Astrocyte of the hippocampus (primary cell): ENCODE measurements around the gene TSEN2.
"Not testable (repeated sequence)": the region's sequence is repeated elsewhere in the genome, so short reads cannot be mapped to it uniquely, and the experiment has no call there.

Source experiments
- DNase-seq: peaks from one replicate; pipeline ENCODE4 v3.0.0; 2011; ENCODE audit warnings: low read depth, low spot score

TSEN2 gene

GRCh38 chr3:12471241-12471640 lies 13.0 kb upstream of the TSEN2 start:
- DNase-seq = no peak

DNA sequence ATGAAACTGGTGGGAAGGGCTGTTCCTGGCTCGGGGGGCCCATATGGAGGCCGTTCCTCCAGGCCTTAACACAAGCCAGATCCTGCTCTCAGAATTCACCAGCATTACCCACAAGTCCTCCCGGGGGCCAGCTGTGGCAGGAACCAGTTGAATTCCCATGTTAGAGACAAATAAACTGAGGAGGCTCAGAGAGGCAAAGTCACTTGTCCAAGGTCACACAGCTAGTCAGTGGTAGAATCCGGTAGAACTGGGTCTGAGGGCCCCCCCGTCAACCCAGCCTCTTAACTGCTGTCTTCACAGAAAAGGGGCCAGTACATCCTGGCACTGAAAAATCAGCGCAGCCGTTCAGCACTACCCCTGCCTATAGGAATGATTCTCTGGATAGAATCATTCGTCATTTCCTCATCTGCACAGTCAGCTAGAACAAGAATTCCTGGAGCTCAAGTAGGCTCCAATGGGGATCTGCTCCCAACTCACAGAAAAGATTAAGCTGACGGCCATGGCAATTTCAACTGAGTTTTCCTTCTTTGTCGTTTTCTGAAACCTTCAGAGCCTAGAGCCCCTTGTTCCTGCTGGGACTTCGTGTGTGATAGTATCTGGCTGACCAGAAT lies 12.2 kb upstream of the TSEN2 start:
- DNase-seq = no peak

GRCh38 chr3:12472796-12473195 lies 11.5 kb upstream of the TSEN2 start:
- no peak for DNase-seq

- no peak for DNase-seq
These were observed 10.8 kb upstream of the TSEN2 start for GRCh38 chr3:12473511-12473910.

GRCh38 chr3:12476238-12476897 lies 7.9 kb upstream of the TSEN2 start:
- peak; percentile 34 for DNase-seq

DNA sequence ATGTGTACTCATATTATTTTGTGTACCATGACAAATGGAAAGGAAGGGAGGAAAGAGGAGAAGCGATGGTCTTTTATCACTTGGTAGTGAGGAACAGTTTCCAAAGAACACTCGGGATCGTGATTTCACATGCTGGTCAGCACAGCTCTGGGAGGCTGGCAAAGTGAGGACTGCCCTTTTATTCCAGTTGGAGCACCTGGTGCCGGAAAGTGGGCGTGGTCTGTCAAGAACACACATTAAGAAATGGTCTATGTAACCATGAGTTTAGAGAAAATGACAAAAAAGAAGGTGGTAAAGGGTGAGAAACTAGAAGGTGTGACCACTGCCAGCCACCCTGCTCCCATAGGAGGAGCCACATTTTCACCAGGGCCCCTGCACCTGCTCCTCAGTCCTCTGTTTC lies 7.0 kb upstream of the TSEN2 start:
- no peak for DNase-seq

DNA sequence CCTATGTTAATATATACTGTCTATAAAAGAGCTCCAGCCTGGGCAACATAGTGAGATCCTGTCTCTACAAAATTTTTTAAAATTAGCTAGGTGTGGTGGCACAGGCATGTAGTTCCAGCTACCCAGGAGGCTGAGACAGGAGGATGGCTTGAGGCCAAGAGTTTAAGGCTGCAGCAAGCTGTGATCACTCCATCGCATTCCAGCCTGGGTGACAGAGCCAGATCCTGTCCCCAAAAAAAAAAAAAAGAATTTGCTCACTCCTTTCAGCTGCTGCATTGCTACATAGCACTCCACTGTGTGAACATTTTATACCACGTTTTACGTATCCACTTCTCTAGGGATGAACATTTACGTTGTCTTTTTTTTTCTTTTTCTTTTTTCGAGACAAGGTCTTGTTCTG lies 6.0 kb upstream of the TSEN2 start:
- DNase-seq = no peak

GRCh38 chr3:12479198-12479597 lies 5.1 kb upstream of the TSEN2 start:
- DNase-seq = not testable (repeated sequence)

DNA sequence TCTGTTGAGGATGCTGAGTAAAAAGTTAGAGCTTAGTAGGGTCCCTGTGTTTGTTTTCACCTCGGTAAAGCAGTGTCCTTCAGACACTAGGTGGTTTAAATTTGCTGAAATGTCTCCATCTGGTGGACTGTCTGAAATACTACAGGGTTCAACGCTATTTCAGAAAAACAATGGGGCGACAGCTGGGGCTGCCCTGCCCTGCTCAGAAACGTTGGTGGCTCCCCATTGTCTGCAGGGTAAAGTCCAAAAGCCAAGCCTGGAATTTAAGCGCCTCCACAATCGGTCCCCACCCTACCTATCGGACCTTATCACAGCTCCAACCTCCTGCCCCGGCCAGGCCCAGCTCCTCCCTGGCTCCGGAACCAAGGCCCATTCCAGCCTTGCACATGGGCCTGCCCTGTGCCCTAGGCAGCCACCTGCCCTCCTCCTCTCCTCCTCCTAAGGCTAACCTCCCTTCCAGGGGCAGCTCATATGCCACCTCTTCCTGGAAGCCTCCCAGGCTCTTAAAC lies 4.3 kb upstream of the TSEN2 start:
- DNase-seq = peak; percentile 61

DNA sequence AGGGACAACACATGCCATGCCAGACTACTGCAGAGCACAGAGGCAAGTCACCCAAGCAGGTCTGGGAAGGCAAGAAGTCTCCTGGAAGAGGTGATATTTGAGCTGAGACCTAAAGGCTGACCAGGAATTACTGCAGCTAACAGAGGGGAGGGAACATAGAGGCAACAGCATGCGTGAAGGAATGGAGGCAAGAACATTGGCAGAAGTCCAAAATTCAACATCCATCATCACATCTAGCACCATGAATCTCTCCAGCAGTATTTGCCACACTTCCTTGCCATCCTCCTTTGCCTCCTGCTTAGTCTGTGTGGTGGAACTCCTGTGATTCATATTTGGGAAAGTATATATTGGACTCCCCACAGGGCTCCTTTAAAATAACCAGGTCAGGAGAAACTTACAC lies 870 bp upstream of the TSEN2 start:
- peak; percentile 18 for DNase-seq

DNA sequence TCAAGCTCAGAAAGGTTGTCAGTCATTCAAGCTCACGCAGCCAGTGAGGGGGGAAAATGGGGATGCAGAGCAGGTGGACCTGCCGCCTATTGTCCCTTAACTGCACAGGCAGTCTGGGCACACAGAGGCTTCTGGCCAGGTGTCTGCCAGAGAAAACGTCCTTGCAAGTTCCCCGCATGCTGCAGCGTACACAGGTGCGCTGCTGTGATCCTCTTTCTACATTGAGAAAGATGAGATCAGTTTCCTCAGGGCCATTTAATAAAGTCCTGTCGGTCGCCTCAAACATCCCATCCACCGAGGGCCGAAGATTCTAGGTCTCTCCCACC lies 445 bp upstream of the TSEN2 start:
- no peak for DNase-seq

DNA sequence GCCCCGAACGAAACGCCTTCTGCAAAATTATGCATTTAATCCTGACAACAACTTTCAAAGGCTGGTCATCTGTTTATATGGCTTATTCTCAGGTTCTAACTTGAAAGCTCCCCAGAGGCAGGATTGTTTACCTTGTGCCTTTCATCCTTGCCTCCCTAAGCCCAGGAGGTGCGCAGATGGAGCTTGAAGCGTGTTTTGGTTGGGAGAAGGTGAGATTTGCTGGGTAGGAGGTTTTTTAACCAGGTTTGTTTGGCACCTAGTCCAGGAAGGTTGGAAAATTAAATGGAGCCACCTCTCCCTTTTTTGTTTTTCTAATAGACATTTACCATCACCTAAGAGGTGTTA lies 675 bp downstream of the TSEN2 start:
- DNase-seq = no peak

GRCh38 chr3:12486001-12486400 lies 1.7 kb downstream of the TSEN2 start:
- no peak for DNase-seq

DNA sequence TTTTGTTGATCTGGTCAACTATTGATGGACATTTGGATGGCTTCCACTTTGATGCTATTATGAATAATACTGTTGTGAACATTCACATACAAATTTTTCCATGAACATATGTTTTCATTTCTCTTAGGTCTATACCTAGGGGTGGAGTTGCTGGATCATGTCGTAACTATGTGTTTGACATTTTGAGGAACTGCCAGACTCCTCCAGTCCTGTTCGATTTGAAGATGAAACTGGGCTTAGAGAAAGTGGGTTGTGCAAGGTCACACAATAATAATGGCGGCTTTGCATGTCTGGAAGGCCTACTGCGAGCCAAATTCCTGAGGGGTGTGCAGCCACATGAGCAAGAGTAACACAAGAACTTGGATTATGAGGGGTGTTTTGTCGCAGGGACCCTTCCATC lies 2.6 kb downstream of the TSEN2 start:
- DNase-seq = no peak

- DNase-seq = no peak
These were observed 3.1 kb downstream of the TSEN2 start for GRCh38 chr3:12487336-12487735.

DNA sequence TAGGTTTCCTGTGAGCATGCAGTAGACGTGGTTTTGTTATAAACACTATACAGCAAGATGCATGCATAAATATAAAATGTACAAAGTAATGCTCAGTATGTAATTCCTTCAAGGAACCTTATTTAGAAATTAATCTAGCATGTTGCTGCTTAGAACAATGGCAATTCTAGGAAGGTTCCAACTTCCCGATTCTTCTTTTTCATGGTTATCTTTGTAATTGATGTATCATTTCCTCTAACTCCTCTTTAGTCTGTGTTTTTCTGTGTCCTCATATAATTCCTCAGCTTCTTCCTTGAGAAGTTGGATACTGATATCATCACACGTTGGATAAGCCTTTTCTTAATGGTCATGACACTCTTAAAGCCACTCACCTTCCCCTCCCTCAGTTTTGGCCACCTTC lies 3.5 kb downstream of the TSEN2 start:
- no peak for DNase-seq

GRCh38 chr3:12489368-12489767 lies 5.1 kb downstream of the TSEN2 start:
- no peak for DNase-seq

- DNase-seq = peak; percentile 67
These were observed 5.6 kb downstream of the TSEN2 start for GRCh38 chr3:12489832-12490231.

- DNase-seq = no peak
These were observed 6.3 kb downstream of the TSEN2 start for GRCh38 chr3:12490547-12490946.

GRCh38 chr3:12495749-12496452 lies 11.6 kb downstream of the TSEN2 start:
- DNase-seq = no peak

GRCh38 chr3:12496453-12496761 lies 12.1 kb downstream of the TSEN2 start:
- no peak for DNase-seq

GRCh38 chr3:12499474-12499873 lies 15.2 kb downstream of the TSEN2 start:
- no peak for DNase-seq

DNA sequence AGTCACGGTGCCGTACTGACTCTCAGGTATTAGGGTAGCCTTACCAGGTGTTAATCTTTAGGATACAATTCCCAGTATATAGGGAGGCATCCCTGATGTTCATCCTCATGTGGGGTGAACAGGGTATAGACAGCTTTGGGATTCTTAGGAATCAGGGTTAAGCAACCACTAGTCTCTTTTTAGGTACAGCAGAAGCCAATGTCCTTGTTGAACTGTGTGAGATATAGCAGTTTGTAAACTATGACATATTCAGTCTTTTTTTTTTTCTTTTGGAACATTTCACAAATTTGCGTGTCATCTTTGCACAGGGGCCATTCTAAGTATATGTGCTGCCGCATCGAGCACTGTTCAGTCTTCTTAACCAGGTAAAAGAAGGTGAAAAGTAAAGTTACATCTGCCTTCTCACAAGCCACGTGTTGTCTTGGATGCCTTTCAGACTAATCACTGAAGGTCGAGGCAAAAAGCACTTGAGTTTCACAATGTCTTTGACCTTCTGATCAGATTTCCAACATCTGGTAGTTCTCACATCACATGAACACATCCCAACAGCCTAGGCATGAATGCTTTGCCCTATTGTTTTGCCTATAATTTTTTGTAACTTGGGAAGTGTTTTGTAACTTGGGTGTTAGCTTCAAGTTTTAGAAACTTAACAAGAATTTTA lies 17.2 kb downstream of the TSEN2 start:
- no peak for DNase-seq
